Measurements from ENCODE around the gene DDC.
A peak's percentile ranks its signal among the peaks of the same experiment; 100 is the strongest.

Gene DDC

GRCh38 chr7:50504646-50505546 is 60.3 kb downstream of the DDC start:
- ATAC-seq: no peak
- no peak for TF ChIP-seq CREB5 (CRISPR knock-in tag; IDR thresholded peaks at IDR 0.05; ENCODE audit: low read depth)
- TF ChIP-seq ESRRG (CRISPR knock-in tag; IDR thresholded peaks at IDR 0.05): no peak
- TF ChIP-seq, protein P1, sequence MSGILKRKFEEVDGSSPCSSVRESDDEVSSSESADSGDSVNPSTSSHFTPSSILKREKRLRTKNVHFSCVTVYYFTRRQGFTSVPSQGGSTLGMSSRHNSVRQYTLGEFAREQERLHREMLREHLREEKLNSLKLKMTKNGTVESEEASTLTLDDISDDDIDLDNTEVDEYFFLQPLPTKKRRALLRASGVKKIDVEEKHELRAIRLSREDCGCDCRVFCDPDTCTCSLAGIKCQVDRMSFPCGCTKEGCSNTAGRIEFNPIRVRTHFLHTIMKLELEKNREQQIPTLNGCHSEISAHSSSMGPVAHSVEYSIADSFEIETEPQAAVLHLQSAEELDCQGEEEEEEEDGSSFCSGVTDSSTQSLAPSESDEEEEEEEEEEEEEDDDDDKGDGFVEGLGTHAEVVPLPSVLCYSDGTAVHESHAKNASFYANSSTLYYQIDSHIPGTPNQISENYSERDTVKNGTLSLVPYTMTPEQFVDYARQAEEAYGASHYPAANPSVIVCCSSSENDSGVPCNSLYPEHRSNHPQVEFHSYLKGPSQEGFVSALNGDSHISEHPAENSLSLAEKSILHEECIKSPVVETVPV (CRISPR knock-in tag; IDR thresholded peaks at IDR 0.05): no peak
- no peak for TF ChIP-seq ISL1 (CRISPR knock-in tag; IDR thresholded peaks at IDR 0.05)
- no peak for TF ChIP-seq ZC3H10 (CRISPR knock-in tag; IDR thresholded peaks at IDR 0.05)
- TF ChIP-seq PPARA (CRISPR knock-in tag; IDR thresholded peaks at IDR 0.05; ENCODE audit: borderline replicate concordance): no peak

DNA sequence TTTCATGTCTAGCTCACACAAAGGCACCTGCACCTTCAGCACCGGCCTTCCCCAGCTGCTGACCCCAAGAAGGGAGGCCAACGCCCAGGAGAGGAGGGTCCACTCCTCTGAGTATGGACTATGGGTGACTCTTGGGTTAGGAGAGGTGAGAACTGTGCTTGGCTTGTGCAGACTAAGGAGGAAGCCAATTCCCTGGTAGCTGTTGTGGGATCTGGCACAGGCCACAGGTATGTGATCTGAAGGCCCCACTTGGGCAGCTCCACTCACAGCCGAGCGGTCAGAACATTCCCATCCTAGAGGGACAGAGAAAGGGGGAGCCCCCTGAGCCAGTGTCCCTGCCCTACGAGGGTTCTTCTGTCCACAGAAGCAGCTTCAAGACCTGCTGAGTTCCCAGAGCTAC is 62.3 kb downstream of the DDC start:
- no peak for ATAC-seq

GRCh38 chr7:50502001-50502684 is 63.1 kb downstream of the DDC start:
- peak; percentile 47 for ATAC-seq
- TF ChIP-seq ARNTL (CRISPR knock-in tag; IDR thresholded peaks at IDR 0.05; ENCODE audit: borderline replicate concordance, low read depth) (no peak), CSDC2 (CRISPR knock-in tag; IDR thresholded peaks at IDR 0.05) (no peak)

More for the DNA sequence above, 62.3 kb downstream of the DDC start:
- TF ChIP-seq ESRRG (CRISPR knock-in tag; IDR thresholded peaks at IDR 0.05): no peak
- no peak for TF ChIP-seq ARNTL (CRISPR knock-in tag; IDR thresholded peaks at IDR 0.05; ENCODE audit: borderline replicate concordance, low read depth)
- no peak for TF ChIP-seq ZNF565 (CRISPR knock-in tag; conservative IDR thresholded peaks at IDR 0.05; ENCODE audit: low read depth)
- TF ChIP-seq PPARA (CRISPR knock-in tag; IDR thresholded peaks at IDR 0.05; ENCODE audit: borderline replicate concordance): no peak
- no peak for TF ChIP-seq TOX (CRISPR knock-in tag; IDR thresholded peaks at IDR 0.05; ENCODE audit: borderline replicate concordance)
- TF ChIP-seq RARB (CRISPR knock-in tag; IDR thresholded peaks at IDR 0.05): no peak
- TF ChIP-seq ISL1 (CRISPR knock-in tag; IDR thresholded peaks at IDR 0.05): no peak

DNA sequence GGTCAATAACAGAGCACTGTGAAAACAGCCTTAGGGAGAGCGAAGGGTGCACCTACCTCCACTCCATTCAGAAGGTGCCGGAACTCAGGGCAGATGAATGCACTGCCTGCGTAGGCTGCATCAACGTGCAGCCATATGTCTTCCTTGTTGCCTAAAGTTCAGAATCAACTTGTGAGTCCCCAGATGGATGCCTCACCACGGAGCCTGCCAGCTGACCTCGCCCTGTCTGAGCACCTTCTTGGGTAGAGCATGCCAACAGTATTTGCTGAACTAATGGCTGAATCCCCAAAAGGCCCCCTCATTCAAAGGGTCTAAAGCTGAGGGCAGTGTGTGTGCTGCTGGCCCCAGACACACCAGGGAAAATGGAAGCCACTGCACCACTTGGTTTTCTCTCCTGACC is 66.1 kb downstream of the DDC start:
- no peak for TF ChIP-seq TSHZ2 (CRISPR knock-in tag; IDR thresholded peaks at IDR 0.05)
- no peak for TF ChIP-seq ZFP30 (CRISPR knock-in tag; IDR thresholded peaks at IDR 0.05)
- TF ChIP-seq ZFP3 (CRISPR knock-in tag; IDR thresholded peaks at IDR 0.05): no peak
- no peak for TF ChIP-seq ARNTL (CRISPR knock-in tag; IDR thresholded peaks at IDR 0.05; ENCODE audit: borderline replicate concordance, low read depth)
- no peak for TF ChIP-seq OSR1 (CRISPR knock-in tag; IDR thresholded peaks at IDR 0.05)
- TF ChIP-seq GLIS3 (CRISPR knock-in tag; IDR thresholded peaks at IDR 0.05): no peak
- no peak for TF ChIP-seq PPARA (CRISPR knock-in tag; IDR thresholded peaks at IDR 0.05; ENCODE audit: borderline replicate concordance)
- no peak for TF ChIP-seq BACH2 (CRISPR knock-in tag; IDR thresholded peaks at IDR 0.05; ENCODE audit: borderline replicate concordance)
- TF ChIP-seq PATZ1 (CRISPR knock-in tag; IDR thresholded peaks at IDR 0.05; ENCODE audit: borderline replicate concordance): no peak
- no peak for TF ChIP-seq RARB (CRISPR knock-in tag; IDR thresholded peaks at IDR 0.05)
- TF ChIP-seq TCF4 (CRISPR knock-in tag; IDR thresholded peaks at IDR 0.05; ENCODE audit: borderline replicate concordance): no peak
- TF ChIP-seq TOX (CRISPR knock-in tag; IDR thresholded peaks at IDR 0.05; ENCODE audit: borderline replicate concordance): no peak
- TF ChIP-seq ZNF8 (CRISPR knock-in tag; IDR thresholded peaks at IDR 0.05): no peak
- TF ChIP-seq, protein P2, sequence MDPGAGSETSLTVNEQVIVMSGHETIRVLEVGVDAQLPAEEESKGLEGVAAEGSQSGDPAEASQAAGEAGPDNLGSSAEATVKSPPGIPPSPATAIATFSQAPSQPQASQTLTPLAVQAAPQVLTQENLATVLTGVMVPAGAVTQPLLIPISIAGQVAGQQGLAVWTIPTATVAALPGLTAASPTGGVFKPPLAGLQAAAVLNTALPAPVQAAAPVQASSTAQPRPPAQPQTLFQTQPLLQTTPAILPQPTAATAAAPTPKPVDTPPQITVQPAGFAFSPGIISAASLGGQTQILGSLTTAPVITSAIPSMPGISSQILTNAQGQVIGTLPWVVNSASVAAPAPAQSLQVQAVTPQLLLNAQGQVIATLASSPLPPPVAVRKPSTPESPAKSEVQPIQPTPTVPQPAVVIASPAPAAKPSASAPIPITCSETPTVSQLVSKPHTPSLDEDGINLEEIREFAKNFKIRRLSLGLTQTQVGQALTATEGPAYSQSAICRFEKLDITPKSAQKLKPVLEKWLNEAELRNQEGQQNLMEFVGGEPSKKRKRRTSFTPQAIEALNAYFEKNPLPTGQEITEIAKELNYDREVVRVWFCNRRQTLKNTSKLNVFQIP (CRISPR knock-in tag; IDR thresholded peaks at IDR 0.05; ENCODE audit: borderline replicate concordance, low read depth): no peak
- TF ChIP-seq ZC3H10 (CRISPR knock-in tag; IDR thresholded peaks at IDR 0.05): no peak
- TF ChIP-seq CREB5 (CRISPR knock-in tag; IDR thresholded peaks at IDR 0.05; ENCODE audit: low read depth): no peak
- TF ChIP-seq, protein P1 (CRISPR knock-in tag; IDR thresholded peaks at IDR 0.05): no peak
- no peak for TF ChIP-seq ESRRG (CRISPR knock-in tag; IDR thresholded peaks at IDR 0.05)

More for the DNA sequence above, 66.1 kb downstream of the DDC start:
- ATAC-seq: no peak
